LNCaP clone FGC (cell line): ENCODE measurements around the gene ADRM1.

Experiments
- DNase-seq: peaks from one replicate; pipeline ENCODE4 v3.0.0-alpha.2; 2011; ENCODE audit warnings: low read depth
- H3K4me3 ChIP-seq: 2 replicates; pipeline ENCODE4 v1.5.1; 2011; ENCODE audit warnings: mild to moderate bottlenecking, low read depth, low read length, control low read depth
- CTCF ChIP-seq: IDR thresholded peaks from 2 replicates; pipeline ENCODE4 v1.5.1; 2012; ENCODE audit warnings: mild to moderate bottlenecking; ENCODE audit not compliant: control insufficient read depth, insufficient read depth; ENCODE audit errors: extremely low read depth

ADRM1 gene

GRCh38 chr20:62318400-62319345, 15.9 kb downstream of the ADRM1 start:
- no peak for DNase-seq
- no peak overlapping the region for H3K4me3 ChIP-seq
- TF ChIP-seq CTCF, result no peak

GRCh38 chr20:62319346-62319909, 16.6 kb downstream of the ADRM1 start:
- TF ChIP-seq CTCF, result no peak
- DNase-seq, result no peak
- no peak overlapping the region for H3K4me3 ChIP-seq

- TF ChIP-seq CTCF, result no peak
- no peak for DNase-seq
Observed at GRCh38 chr20:62320581-62321354, 18.0 kb downstream of the ADRM1 start.

GRCh38 chr20:62321521-62321948, 18.7 kb downstream of the ADRM1 start:
- TF ChIP-seq CTCF, result no peak
- no peak for DNase-seq

More at GRCh38 chr20:62320581-62321354, 18.0 kb downstream of the ADRM1 start:
- H3K4me3 ChIP-seq, result no peak overlapping the region

GRCh38 chr20:62321975-62322374, 19.2 kb downstream of the ADRM1 start:
- DNase-seq, result no peak
- TF ChIP-seq CTCF, result no peak
- no peak overlapping the region for H3K4me3 ChIP-seq

More at GRCh38 chr20:62321521-62321948, 18.7 kb downstream of the ADRM1 start:
- no peak overlapping the region for H3K4me3 ChIP-seq

GRCh38 chr20:62322492-62323041, 19.8 kb downstream of the ADRM1 start:
- DNase-seq, result no peak
- no peak overlapping the region for H3K4me3 ChIP-seq
- no peak for TF ChIP-seq CTCF
